DOHH2 (cell line): Measurements from ENCODE around the gene TRIM62.

Experiments
- H3F3A ChIP-seq: fragments of 200-600 bp; sonication (generic), shearing (Covaris generic); 2 replicates; pipeline ENCODE4 v1.6.0; 2016; ENCODE audit warnings: antibody characterized with exemption, mild to moderate bottlenecking; ENCODE audit not compliant: control insufficient read depth, insufficient read depth
- H3K27ac ChIP-seq: fragments of 200-600 bp; sonication (generic); 2 replicates; pipeline ENCODE4 v1.5.1; 2014; ENCODE audit warnings: low read depth, mild to moderate bottlenecking, low read length, moderate library complexity
- H3K27me3 ChIP-seq: fragments of 200-600 bp; sonication (generic); 2 replicates; pipeline ENCODE4 v1.6.1; 2014; ENCODE audit warnings: mild to moderate bottlenecking, low read length, mixed read lengths; ENCODE audit not compliant: control insufficient read depth
- H3K36me3 ChIP-seq: fragments of 200-600 bp; sonication (generic); 2 replicates; pipeline ENCODE4 v1.6.1; 2014; ENCODE audit warnings: mild to moderate bottlenecking, low read length, moderate library complexity, mixed read lengths; ENCODE audit not compliant: control insufficient read depth
- H3K4me1 ChIP-seq: fragments of 200-600 bp; sonication (generic); 2 replicates; pipeline ENCODE4 v1.6.1; 2014; ENCODE audit warnings: mild to moderate bottlenecking, low read length, mixed read lengths; ENCODE audit not compliant: control insufficient read depth
- H3K4me2 ChIP-seq: fragments of 200-600 bp; sonication (generic); 2 replicates; pipeline ENCODE4 v1.6.0; 2014; ENCODE audit warnings: mild to moderate bottlenecking, low read length, moderate library complexity
- H3K4me3 ChIP-seq: fragments of 200-600 bp; sonication (generic); 2 replicates; pipeline ENCODE4 v1.5.1; 2014; ENCODE audit warnings: mild to moderate bottlenecking, low read length, mixed read lengths
- H3K79me2 ChIP-seq: fragments of 200-600 bp; sonication (generic); 2 replicates; pipeline ENCODE4 v1.6.1; 2014; ENCODE audit warnings: mild to moderate bottlenecking, low read length, mixed read lengths; ENCODE audit not compliant: control insufficient read depth
- H3K9me2 ChIP-seq: fragments of 200-600 bp; sonication (generic); replicated peaks from 2 replicates; pipeline ENCODE4 v1.6.1; 2014; ENCODE audit warnings: mild to moderate bottlenecking, low read length, mixed read lengths; ENCODE audit not compliant: control insufficient read depth
- H3K9me3 ChIP-seq: fragments of 200-600 bp; sonication (generic); 2 replicates; pipeline ENCODE4 v1.6.1; 2014; ENCODE audit warnings: antibody characterized with exemption, low read length, mixed read lengths; ENCODE audit not compliant: control insufficient read depth, insufficient read depth
- H4K20me1 ChIP-seq: fragments of 200-600 bp; sonication (generic); 2 replicates; pipeline ENCODE4 v1.6.0; 2014; ENCODE audit warnings: low read depth, mild to moderate bottlenecking, antibody characterized with exemption, low read length, moderate library complexity; ENCODE audit not compliant: control insufficient read depth, insufficient read depth
- EZH2phosphoT487 ChIP-seq: fragments of 200-600 bp; sonication (generic); IDR thresholded peaks from 2 replicates; pipeline ENCODE4 v1.6.1; 2017; ENCODE audit warnings: borderline replicate concordance, mild to moderate bottlenecking, antibody characterized with exemption, low read length, moderate library complexity, mixed read lengths
- TF ChIP-seq, protein P1 (sequence below): fragments of 200-600 bp; sonication (generic); IDR thresholded peaks from one replicate; pipeline ENCODE4 v1.5.1; 2014; ENCODE audit warnings: antibody characterized with exemption, mild to moderate bottlenecking, low read depth, low read length; ENCODE audit not compliant: poor library complexity, severe bottlenecking

TRIM62 gene

DNA sequence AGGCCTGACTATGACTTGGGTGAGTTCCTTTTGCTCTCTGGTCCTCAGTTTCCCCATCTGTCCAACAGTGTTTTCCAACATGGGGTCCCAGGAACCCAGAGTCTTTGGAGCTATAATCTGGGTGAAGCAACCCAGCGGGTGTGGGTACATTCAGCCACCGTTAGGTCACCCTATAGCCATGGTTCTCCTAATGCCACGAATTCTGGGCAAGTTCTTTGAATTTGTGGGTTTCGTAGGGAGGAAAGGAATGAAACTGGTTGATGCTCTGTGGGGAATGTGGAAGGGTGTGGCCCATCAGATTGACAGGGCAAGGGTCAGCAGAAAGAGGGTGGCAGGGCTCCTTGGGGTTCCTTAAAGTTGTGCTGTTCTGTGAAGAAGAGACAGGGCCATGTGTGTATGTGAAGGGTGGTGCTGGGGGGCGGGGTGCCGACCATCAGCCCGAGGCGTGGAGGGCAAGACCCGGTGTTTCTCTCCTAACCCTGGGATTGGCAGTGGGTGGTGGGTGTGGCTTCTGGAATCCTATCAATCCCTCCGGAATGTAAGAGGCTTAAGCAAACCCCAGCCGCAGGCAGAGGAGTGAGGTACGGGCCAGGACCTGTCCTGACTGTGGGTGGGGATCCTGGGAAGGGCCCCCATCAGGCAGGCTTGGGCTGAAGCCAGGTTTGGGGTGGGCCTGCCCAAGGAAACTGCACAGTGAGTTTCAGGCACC, 39.0 kb upstream of the TRIM62 start:
- Histone ChIP-seq H3K79me2 (no peaks in the 10 kb centered on the region), H3K36me3 (no peaks in the 10 kb centered on the region), H3K4me1 (no peaks in the 10 kb centered on the region), H3K9me2 (no peaks in the 10 kb centered on the region), H3F3A (no peaks in the 10 kb centered on the region), H4K20me1 (no peaks in the 10 kb centered on the region), H3K27me3 (peaks cover 5% of the 10 kb centered on the region), H3K4me3 (no peak overlapping the region), H3K4me2 (no peak overlapping the region), H3K9me3 (peaks cover 6% of the 10 kb centered on the region), H3K27ac (no peak overlapping the region)
- TF ChIP-seq, protein P1, sequence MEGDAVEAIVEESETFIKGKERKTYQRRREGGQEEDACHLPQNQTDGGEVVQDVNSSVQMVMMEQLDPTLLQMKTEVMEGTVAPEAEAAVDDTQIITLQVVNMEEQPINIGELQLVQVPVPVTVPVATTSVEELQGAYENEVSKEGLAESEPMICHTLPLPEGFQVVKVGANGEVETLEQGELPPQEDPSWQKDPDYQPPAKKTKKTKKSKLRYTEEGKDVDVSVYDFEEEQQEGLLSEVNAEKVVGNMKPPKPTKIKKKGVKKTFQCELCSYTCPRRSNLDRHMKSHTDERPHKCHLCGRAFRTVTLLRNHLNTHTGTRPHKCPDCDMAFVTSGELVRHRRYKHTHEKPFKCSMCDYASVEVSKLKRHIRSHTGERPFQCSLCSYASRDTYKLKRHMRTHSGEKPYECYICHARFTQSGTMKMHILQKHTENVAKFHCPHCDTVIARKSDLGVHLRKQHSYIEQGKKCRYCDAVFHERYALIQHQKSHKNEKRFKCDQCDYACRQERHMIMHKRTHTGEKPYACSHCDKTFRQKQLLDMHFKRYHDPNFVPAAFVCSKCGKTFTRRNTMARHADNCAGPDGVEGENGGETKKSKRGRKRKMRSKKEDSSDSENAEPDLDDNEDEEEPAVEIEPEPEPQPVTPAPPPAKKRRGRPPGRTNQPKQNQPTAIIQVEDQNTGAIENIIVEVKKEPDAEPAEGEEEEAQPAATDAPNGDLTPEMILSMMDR, result no peak
- no peak for TF ChIP-seq EZH2phosphoT487

DNA sequence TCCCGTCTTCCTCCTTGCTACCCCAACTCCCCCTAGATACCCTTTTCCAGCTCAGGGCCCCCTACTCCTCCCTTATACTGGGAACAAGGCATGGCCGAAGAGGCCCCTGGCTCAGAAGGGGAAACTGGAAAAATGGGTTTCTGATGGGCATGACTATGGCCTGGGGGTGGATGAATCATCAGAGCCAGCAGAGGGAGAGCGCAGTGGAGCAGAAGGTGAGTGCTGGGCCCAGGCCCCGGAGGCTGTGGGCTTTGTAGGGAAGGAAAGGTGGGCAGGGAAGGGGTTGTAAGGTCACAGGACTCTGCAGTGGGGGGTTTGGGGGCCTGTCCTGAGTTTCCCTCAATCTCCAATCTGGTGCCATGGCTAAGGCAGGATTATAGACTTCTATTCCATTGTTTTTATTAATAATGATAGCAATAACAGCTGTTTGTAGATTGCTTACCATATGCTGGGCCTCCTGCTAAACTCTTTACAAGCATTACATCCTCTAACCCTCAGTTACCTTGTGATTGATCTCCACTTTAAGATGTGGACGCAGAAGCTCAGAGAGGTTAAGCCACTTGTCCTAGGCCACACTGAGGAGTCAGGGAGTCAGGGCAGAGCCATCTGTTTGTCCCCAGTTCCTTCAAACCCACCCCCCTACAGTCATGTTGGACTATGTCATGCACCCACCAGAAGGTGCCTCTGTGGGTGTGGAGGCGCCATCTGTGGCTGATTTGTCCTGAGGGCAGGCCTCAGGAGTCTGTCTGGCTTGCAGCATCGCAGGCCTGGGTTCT, 38.2 kb upstream of the TRIM62 start:
- Histone ChIP-seq H3K4me1 (no peaks in the 10 kb centered on the region), H3K36me3 (no peaks in the 10 kb centered on the region), H3K79me2 (no peaks in the 10 kb centered on the region), H4K20me1 (no peaks in the 10 kb centered on the region), H3F3A (no peaks in the 10 kb centered on the region), H3K9me2 (no peaks in the 10 kb centered on the region), H3K27me3 (no peaks in the 10 kb centered on the region; the same call in none of the 2 replicates), H3K4me3 (no peak overlapping the region), H3K9me3 (peaks cover 6% of the 10 kb centered on the region), H3K4me2 (no peak overlapping the region), H3K27ac (no peak overlapping the region)
- TF ChIP-seq, protein P1, result no peak
- TF ChIP-seq EZH2phosphoT487, result no peak

DNA sequence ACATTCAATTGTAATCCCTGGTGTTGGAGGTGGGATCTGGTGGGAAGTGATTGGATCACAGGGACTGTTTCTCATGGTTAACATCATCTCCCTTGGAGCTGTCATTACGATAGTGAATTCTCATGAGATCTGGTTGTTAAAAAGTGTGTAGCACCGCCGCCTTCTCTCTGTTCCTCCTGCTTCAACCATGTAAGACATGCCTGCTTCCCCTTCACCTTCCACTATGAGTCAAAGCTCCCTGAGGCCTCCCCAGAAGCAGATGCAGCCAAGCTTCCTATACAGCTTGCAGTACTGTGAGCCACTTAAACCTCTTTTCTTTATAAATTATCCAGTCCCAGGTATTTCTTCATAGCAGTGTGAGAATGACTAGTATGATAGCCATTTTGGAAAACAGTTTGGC, 30.1 kb upstream of the TRIM62 start:
- H3K4me3 ChIP-seq, result no peak overlapping the region
- no peaks in the 10 kb centered on the region for H3F3A ChIP-seq
- no peak overlapping the region for H3K4me2 ChIP-seq
- H3K36me3 ChIP-seq, result no peaks in the 10 kb centered on the region
- no peak for TF ChIP-seq EZH2phosphoT487
- TF ChIP-seq, protein P1, result no peak
- no peaks in the 10 kb centered on the region for H3K9me3 ChIP-seq
- H3K27me3 ChIP-seq, result peaks cover 11% of the 10 kb centered on the region
- H3K79me2 ChIP-seq, result no peaks in the 10 kb centered on the region
- H4K20me1 ChIP-seq, result no peaks in the 10 kb centered on the region
- no peaks in the 10 kb centered on the region for H3K9me2 ChIP-seq
- H3K4me1 ChIP-seq, result no peaks in the 10 kb centered on the region
- H3K27ac ChIP-seq, result no peak overlapping the region
